GM12873 (cell line): ENCODE results near the gene RPA4.

Experiments used
- CTCF ChIP-seq: IDR thresholded peaks from 2 replicates; pipeline ENCODE4 v1.5.1; 2012; ENCODE audit warnings: low read depth, mild to moderate bottlenecking, moderate library complexity, low read length, control low read depth; ENCODE audit not compliant: insufficient read depth; ENCODE audit errors: missing control alignments

The RPA4 gene, protein sequence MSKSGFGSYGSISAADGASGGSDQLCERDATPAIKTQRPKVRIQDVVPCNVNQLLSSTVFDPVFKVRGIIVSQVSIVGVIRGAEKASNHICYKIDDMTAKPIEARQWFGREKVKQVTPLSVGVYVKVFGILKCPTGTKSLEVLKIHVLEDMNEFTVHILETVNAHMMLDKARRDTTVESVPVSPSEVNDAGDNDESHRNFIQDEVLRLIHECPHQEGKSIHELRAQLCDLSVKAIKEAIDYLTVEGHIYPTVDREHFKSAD

DNA sequence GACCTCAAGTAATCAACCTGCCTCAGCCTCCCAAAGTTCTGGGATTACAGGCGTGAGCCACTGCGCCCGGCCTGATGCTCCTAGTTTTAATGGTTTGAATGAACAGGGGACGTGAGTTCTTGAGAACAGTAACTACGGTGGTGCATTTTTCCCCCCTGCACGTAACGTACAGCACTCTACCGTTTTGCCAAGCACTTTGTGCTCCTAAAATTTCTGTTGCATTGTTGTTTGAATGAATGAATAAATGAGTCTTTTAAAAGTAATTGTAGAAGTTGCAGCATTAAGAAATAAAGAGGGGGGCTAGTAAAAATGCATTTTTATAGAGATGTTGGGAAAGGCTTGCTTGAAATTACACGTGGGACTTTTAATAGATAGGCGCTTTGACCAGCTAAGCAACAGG, at the start of gene RPA4:
RPA4 (plus strand) TSS at position 301 of the 400 bp plus-strand sequence. CDS start 403 bp downstream, outside the sequence.
- TF ChIP-seq CTCF, result no peak

- no peak for TF ChIP-seq CTCF
These were observed 49.6 kb upstream of the RPA4 start for GRCh38 chrX:96834137-96834536.

GRCh38 chrX:96835660-96836289, 47.9 kb upstream of the RPA4 start:
- no peak for TF ChIP-seq CTCF

DNA sequence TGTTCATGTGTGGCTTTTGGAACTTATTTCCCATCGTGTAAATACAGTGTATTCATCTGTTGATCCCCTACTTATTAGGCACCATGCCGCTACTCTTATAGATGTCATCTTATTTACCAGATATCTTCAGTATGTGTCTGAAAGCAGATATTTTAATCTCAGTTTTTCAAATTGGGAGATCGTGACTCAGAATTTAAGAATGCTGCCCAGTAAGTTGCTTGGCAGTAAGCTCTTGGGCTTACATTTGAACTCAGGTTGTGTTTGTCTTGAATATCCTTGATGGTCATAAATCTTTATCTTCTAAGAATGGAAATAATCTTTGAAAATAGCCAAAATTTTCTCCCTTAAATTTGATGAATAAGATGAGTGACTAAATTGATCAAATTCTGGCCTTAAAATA, 45.9 kb upstream of the RPA4 start:
- no peak for TF ChIP-seq CTCF

DNA sequence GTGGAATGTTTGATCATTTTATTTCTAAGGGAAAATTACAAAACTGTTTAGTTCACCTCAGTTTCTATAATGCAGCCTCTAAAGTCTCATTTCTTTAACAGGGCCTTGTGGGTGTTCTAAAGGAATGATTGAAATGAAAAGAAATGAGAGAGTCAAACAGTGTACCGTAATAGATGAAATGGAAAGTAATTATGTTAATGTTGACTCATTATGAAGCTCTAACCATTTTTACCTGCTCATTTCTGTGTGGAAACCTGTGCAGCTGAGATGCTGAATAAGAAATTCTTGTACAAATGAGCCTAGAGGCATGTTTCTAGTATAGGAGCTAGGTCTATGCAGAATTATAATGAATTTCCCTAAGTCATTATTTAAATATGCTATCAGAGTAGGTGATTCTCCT, 45.2 kb upstream of the RPA4 start:
- TF ChIP-seq CTCF, result no peak

DNA sequence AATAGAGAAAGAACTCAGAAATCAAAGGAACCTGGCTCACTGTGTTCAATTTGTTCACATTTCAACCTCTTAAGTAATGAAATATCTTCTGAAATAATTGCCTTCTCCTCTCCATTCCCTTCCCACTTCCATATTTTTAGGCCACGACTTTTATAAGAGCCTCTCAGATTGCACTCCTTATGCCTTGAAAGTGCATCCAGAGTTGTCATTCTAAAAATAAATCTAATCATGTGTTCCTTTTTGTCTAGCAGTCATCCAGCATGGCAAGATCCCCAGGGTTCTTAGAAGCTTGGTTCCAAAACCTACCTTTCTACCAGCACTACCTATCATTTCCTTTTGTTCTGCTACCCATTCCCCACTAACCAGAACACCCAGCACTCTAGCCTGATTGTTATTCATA, 42.4 kb upstream of the RPA4 start:
- TF ChIP-seq CTCF, result no peak

DNA sequence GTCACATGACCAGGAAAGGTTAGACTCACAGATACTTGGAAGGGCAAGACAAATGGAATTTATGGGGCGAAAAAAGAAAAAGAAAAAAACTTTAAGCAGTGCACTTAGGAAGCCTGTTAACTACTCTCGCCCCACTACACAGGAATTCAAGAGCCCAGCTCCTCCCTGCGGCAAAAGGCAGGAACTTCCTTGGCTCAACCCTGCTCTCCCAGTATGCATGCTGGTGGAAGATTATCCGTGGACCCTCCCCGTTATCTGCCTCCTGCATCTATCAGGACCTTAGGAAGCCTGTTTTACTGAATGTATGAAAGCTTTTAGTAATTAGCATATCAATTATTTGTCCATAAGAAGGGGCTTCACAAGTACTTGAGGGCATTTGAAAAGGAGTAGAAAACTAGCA, 40.1 kb upstream of the RPA4 start:
- no peak for TF ChIP-seq CTCF
